HepG2 (cell line): ENCODE measurements around the gene CCDC77. TPM values are rescaled to one million over a fixed set of nuclear protein-coding genes. Genes with fewer than 3 reads are reported as not detected.
A peak's percentile ranks its signal among the peaks of the same experiment; 100 is the strongest.

Experiments
- AKNA ChIP-seq: sonication (generic); formaldehyde crosslinking; IDR thresholded peaks from 2 replicates; pipeline ENCODE4 v1.4.0; 2020; ENCODE audit warnings: missing genetic modification reagents, borderline replicate concordance
- BCL6 ChIP-seq: IDR thresholded peaks from 2 replicates; pipeline ENCODE4 v1.6.1; 2016; ENCODE audit warnings: missing genetic modification reagents, missing compliant biosample characterization
- BORCS8-MEF2B ChIP-seq: sonication (generic); formaldehyde crosslinking; IDR thresholded peaks from 2 replicates; pipeline ENCODE4 v1.8.0; 2022; ENCODE audit warnings: mild to moderate bottlenecking, missing genetic modification reagents
- ISX ChIP-seq: sonication (generic); formaldehyde crosslinking; conservative IDR thresholded peaks from 2 replicates; pipeline ENCODE4 v1.5.0; 2020; ENCODE audit warnings: missing genetic modification reagents
- KLF15 ChIP-seq: sonication (generic); formaldehyde crosslinking; IDR thresholded peaks from 2 replicates; pipeline ENCODE4 v1.8.1; 2023; ENCODE audit warnings: borderline replicate concordance, mild to moderate bottlenecking, inconsistent platforms, missing genetic modification reagents, mixed read lengths
- LBX2 ChIP-seq: sonication (generic); formaldehyde crosslinking; IDR thresholded peaks from 2 replicates; pipeline ENCODE4 v1.5.0; 2020; ENCODE audit warnings: missing genetic modification reagents, mild to moderate bottlenecking, borderline replicate concordance
- MTA3 ChIP-seq: sonication (generic); formaldehyde crosslinking; IDR thresholded peaks from 2 replicates; pipeline ENCODE4 v1.4.0; 2020; ENCODE audit warnings: missing genetic modification reagents
- NCOA2 ChIP-seq: sonication (generic); formaldehyde crosslinking; IDR thresholded peaks from 2 replicates; pipeline ENCODE4 v1.8.0; 2022; ENCODE audit warnings: inconsistent platforms
- NFATC3 ChIP-seq: sonication (generic); formaldehyde crosslinking; IDR thresholded peaks from 2 replicates; pipeline ENCODE4 v1.5.1; 2020; ENCODE audit warnings: mild to moderate bottlenecking, missing genetic modification reagents
- NR2F6 ChIP-seq, 2 experiments: IDR thresholded peaks; 2 replicates each; pipeline ENCODE4 v1.6.1; 2016; ENCODE audit warnings: antibody characterized with exemption in 1 of 2, mild to moderate bottlenecking in 1 of 2
- PAX8 ChIP-seq: sonication (generic); formaldehyde crosslinking; IDR thresholded peaks from 2 replicates; pipeline ENCODE4 v1.8.0; 2022; ENCODE audit warnings: mild to moderate bottlenecking, missing genetic modification reagents, borderline replicate concordance
- PCBP1 ChIP-seq: fragments of 200-400 bp; formaldehyde crosslinking; IDR thresholded peaks from 2 replicates; pipeline ENCODE4 v1.6.1; 2017; ENCODE audit warnings: mild to moderate bottlenecking, low read depth, low read length, borderline replicate concordance
- PHF8 ChIP-seq: sonication (generic); formaldehyde crosslinking; IDR thresholded peaks from 2 replicates; pipeline ENCODE4 v1.5.0; 2020; ENCODE audit warnings: missing genetic modification reagents
- RAD21 ChIP-seq: fragments of 450-650 bp; formaldehyde crosslinking; IDR thresholded peaks from 2 replicates; pipeline ENCODE4 v1.5.0; 2020; ENCODE audit warnings: mild to moderate bottlenecking
- RARA ChIP-seq: IDR thresholded peaks from 2 replicates; pipeline ENCODE4 v1.6.1; 2016; ENCODE audit warnings: missing genetic modification reagents, missing compliant biosample characterization
- RORA ChIP-seq: sonication (generic); formaldehyde crosslinking; IDR thresholded peaks from 2 replicates; pipeline ENCODE4 v1.5.0; 2020; ENCODE audit warnings: mild to moderate bottlenecking, missing genetic modification reagents, moderate library complexity
- SRF ChIP-seq: IDR thresholded peaks from 2 replicates; pipeline ENCODE4 v1.6.1; 2011; ENCODE audit warnings: mild to moderate bottlenecking, low read depth, low read length, moderate library complexity
- U2AF1 ChIP-seq: fragments of 200-400 bp; formaldehyde crosslinking; optimal IDR thresholded peaks from 2 replicates; pipeline ENCODE3; 2017; ENCODE audit warnings: mild to moderate bottlenecking, low read depth, low read length
- ZNF224 ChIP-seq: sonication (generic); formaldehyde crosslinking; IDR thresholded peaks from 2 replicates; pipeline ENCODE4 v1.5.0; 2020; ENCODE audit warnings: mild to moderate bottlenecking, missing genetic modification reagents
- ZNF3 ChIP-seq: IDR thresholded peaks from 2 replicates; pipeline ENCODE4 v1.7.0; 2017; ENCODE audit warnings: inconsistent platforms
- ZNF678 ChIP-seq: sonication (generic); formaldehyde crosslinking; IDR thresholded peaks from 2 replicates; pipeline ENCODE4 v1.4.0; 2020; ENCODE audit warnings: mild to moderate bottlenecking, missing genetic modification reagents
- ZNF772 ChIP-seq: sonication (generic); formaldehyde crosslinking; IDR thresholded peaks from 2 replicates; pipeline ENCODE4 v1.5.0; 2020; ENCODE audit warnings: mild to moderate bottlenecking, missing genetic modification reagents
- polyA plus RNA-seq, 8 experiments: library from polyadenylated mRNA; depleted of rRNA in 3 of 8; stranded (reverse) in 7 of 8; unstranded in 1 of 8; fragments of >200 nt; fragmentation: Illumina TruSeq in 4 of 8; extraction: Trizol in 4 of 8; gene quantifications; 2 replicates each; pipeline versions ENCODE4 v1.2.1 to v1.2.3, GENCODE V29; 2011 to 2016; ENCODE audit warnings: low read depth in 4 of 8, missing spikeins in 1 of 8, mixed read lengths in 1 of 8; ENCODE audit not compliant: insufficient read depth in 1 of 8
- total RNA-seq, 5 experiments: library from RNA; depleted of rRNA; stranded (reverse); fragments of >200 nt; fragmentation: Illumina TruSeq; extraction: Trizol; gene quantifications; 2 replicates each; pipeline ENCODE4 v1.2.3, GENCODE V29; 2016; ENCODE audit warnings: low read depth in 1 of 5
- TF ChIP-seq, protein P1 (sequence below): sonication (generic); formaldehyde crosslinking; IDR thresholded peaks from 2 replicates; pipeline ENCODE4 v1.8.1; 2023; ENCODE audit warnings: mild to moderate bottlenecking, missing genetic modification reagents
- TF ChIP-seq, protein P2 (sequence below): sonication (generic); formaldehyde crosslinking; IDR thresholded peaks from 2 replicates; pipeline ENCODE4 v1.4.0; 2020; ENCODE audit warnings: mild to moderate bottlenecking, missing genetic modification reagents

Gene CCDC77
- total and polyA plus RNA-seq, 2 of the 13 experiments (the other 11 are each of a cell fraction or from before 2014, with no cell fraction given): 6.4 to 16.4 TPM

DNA sequence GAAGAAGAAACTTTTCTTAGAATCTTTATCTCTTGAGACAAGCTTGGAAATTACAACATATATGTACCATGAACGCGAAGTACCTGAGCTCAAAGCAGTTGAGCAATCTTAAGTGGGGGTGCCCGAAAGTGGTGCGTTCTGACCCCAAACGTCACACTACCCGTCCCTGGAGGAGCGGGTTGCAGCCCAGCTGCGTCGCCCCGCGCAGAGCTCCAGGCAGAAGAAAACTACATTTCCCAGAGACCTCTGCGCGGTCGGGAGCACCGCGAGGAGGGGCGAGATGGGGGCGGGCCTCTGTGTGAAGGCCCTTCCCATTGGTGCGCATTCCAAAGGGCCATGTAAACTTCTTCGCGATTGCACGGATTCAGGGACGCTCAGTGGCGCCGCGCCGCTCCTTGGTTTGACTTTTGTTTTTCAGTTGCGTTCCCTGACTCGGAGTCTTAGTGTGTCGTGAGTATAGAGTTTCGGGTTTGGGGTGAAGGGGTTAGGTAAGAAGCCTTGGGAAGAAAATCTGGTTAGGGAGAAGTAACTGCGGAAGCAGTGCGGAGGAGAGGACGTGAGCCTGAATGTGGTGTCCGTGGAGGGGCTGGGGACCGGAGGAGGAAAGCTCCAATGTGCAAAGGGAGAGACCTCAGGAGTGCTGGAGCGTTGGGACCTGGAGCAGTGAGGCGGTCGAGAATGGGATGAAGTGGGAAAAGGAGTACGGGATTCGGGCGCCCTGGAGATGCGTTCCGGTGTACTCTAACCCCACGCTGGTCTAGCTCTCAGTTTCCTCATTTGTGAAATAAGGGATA, at the start of gene CCDC77 (continued):
- TF ChIP-seq ZNF678 (CRISPR knock-in tag) (no peak), ZNF772 (CRISPR knock-in tag) (no peak), ISX (CRISPR knock-in tag) (0 out of 2 replicates have a peak, but pooled peaks have one; percentile 53), NCOA2 (no peak), PCBP1 (peak; percentile 91; the same call in 1 of the 2 replicates), BCL6 (CRISPR knock-in tag) (0 out of 2 replicates have a peak, but pooled peaks have one; percentile 29), SRF (peak; percentile 2; the same call in 1 of the 2 replicates), U2AF1 (no peak), PAX8 (CRISPR knock-in tag) (no peak), RORA (CRISPR knock-in tag) (no peak), ZNF224 (0 out of 2 replicates have a peak, but pooled peaks have one; percentile 45), BORCS8-MEF2B (CRISPR knock-in tag) (peak; percentile 63; the same call in 1 of the 2 replicates), NR2F6 (IDR thresholded peaks at IDR 0.05) (no peak), NR2F6 (CRISPR knock-in tag; IDR thresholded peaks at IDR 0.05) (no peak), KLF15 (CRISPR knock-in tag) (no peak), RARA (CRISPR knock-in tag) (no peak), AKNA (no peak), LBX2 (no peak), ZNF3 (no peak), PHF8 (CRISPR knock-in tag) (peak; percentile 86), NFATC3 (CRISPR knock-in tag) (no peak), MTA3 (no peak), RAD21 (no peak)
- TF ChIP-seq, protein P1, sequence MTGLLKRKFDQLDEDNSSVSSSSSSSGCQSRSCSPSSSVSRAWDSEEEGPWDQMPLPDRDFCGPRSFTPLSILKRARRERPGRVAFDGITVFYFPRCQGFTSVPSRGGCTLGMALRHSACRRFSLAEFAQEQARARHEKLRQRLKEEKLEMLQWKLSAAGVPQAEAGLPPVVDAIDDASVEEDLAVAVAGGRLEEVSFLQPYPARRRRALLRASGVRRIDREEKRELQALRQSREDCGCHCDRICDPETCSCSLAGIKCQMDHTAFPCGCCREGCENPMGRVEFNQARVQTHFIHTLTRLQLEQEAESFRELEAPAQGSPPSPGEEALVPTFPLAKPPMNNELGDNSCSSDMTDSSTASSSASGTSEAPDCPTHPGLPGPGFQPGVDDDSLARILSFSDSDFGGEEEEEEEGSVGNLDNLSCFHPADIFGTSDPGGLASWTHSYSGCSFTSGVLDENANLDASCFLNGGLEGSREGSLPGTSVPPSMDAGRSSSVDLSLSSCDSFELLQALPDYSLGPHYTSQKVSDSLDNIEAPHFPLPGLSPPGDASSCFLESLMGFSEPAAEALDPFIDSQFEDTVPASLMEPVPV (CRISPR knock-in tag): peak; percentile 69; the same call in 1 of the 2 replicates
- TF ChIP-seq, protein P2, sequence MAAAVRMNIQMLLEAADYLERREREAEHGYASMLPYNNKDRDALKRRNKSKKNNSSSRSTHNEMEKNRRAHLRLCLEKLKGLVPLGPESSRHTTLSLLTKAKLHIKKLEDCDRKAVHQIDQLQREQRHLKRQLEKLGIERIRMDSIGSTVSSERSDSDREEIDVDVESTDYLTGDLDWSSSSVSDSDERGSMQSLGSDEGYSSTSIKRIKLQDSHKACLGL (CRISPR knock-in tag): no peak
